Kidney epithelial cell (primary cell): ENCODE measurements around the gene PLA2G4F. TPM values are rescaled to one million over a fixed set of nuclear protein-coding genes. Genes with fewer than 3 reads are reported as not detected.

Source experiments
- DNase-seq: peaks from one replicate; pipeline ENCODE4 v3.0.0-alpha.2; 2010; ENCODE audit warnings: low read depth
- H3K27me3 ChIP-seq: 2 replicates; pipeline ENCODE4 v1.6.0; 2011; ENCODE audit warnings: low read length; ENCODE audit not compliant: control insufficient read depth, insufficient read depth
- H3K36me3 ChIP-seq: 2 replicates; pipeline ENCODE4 v1.5.1; 2011; ENCODE audit warnings: low read length; ENCODE audit not compliant: control insufficient read depth, insufficient read depth
- H3K4me3 ChIP-seq: 2 replicates; pipeline ENCODE4 v1.5.1; 2011; ENCODE audit warnings: low read depth, mild to moderate bottlenecking, control low read depth, low read length
- total RNA-seq: library from RNA; depleted of rRNA; stranded (reverse); fragments of >200 nt; gene quantifications from 2 replicates; pipeline ENCODE4 v1.2.3, GENCODE V29; 2015
- TF ChIP-seq, protein P1 (sequence below): IDR thresholded peaks from 2 replicates; pipeline ENCODE4 v1.5.1; 2011; ENCODE audit warnings: mild to moderate bottlenecking, moderate library complexity, low read length, control low read depth, inconsistent platforms; ENCODE audit not compliant: insufficient read depth, poor library complexity, severe bottlenecking

Gene PLA2G4F
- total RNA-seq, 1 donor from 2014 or later: 0.84 TPM

DNA sequence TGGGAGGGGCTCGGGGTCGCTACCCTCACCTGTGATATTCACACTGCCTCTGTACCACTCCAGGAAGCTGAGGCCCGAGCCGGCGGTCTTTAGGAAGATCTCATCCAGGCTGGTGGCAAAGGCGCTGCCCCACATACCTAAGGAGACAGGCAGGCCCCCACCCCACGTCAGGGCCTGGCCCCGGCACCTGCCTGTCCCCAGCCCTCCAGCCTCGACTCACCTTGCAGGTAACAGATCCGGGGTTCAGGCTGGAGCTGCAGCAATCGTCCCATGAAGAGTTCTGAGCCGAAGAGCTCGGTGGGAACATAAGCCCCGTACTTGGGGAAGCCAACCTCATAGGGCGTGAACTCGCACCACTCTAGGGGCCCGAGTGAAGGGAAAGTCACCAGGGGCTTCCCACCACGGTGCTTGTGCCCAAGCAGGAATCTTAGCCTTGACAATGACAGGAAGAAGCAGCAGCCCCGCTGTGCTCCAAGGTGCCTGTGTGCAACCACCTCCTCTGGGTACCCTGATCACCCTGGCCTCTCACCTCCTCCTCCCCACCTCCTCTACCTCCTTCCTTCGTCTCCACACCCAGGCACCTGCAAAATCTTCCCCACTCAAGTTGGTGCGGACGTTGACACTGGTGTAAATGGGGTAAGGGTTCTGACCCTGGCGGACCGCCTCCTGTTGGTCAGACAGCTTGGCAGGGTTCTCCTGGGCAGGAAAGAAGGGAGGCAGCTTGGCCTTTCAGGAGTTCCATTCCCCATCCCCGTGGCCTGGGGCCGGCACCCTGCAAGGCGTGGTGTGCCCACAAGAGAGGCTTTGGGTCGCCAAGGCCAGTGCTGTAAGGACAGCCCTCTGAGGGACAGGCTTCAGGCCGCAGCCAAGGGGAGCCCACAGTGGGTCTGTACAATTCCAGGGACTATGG, 10.6 kb downstream of the PLA2G4F start:
- Histone ChIP-seq H3K36me3 (no peaks in the 10 kb centered on the region), H3K27me3 (peaks cover 11% of the 10 kb centered on the region), H3K4me3 (no peak overlapping the region)
- TF ChIP-seq, protein P1, sequence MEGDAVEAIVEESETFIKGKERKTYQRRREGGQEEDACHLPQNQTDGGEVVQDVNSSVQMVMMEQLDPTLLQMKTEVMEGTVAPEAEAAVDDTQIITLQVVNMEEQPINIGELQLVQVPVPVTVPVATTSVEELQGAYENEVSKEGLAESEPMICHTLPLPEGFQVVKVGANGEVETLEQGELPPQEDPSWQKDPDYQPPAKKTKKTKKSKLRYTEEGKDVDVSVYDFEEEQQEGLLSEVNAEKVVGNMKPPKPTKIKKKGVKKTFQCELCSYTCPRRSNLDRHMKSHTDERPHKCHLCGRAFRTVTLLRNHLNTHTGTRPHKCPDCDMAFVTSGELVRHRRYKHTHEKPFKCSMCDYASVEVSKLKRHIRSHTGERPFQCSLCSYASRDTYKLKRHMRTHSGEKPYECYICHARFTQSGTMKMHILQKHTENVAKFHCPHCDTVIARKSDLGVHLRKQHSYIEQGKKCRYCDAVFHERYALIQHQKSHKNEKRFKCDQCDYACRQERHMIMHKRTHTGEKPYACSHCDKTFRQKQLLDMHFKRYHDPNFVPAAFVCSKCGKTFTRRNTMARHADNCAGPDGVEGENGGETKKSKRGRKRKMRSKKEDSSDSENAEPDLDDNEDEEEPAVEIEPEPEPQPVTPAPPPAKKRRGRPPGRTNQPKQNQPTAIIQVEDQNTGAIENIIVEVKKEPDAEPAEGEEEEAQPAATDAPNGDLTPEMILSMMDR: no peak
- DNase-seq: no peak

DNA sequence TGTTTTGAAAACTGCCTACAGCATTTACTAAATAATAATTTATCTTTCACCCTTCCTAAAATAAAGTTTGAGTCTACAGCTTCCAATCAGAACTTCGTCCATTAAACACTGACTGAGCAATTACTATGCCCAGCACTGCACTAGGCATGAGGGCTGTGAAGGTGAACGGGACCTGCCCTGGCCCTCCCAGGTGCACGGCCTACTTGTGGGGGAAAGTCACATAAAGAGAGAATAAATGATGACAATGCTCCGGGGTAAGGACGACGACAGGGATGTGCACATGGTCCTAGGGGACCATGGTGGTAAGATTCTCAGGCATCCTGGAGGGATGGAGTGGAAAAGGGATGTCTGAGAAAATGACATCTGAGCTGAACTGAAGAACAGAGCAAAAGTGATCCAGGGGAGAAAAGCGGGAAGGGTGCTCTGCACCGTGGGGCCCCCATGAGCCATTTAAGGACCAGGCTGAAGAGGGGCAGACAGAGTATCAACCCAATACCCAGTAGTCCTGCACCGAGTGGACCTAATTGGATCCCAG, 11.5 kb downstream of the PLA2G4F start:
- TF ChIP-seq, protein P1: no peak
- Histone ChIP-seq H3K36me3 (no peaks in the 10 kb centered on the region), H3K4me3 (no peak overlapping the region), H3K27me3 (peaks cover 12% of the 10 kb centered on the region)
- DNase-seq: no peak

DNA sequence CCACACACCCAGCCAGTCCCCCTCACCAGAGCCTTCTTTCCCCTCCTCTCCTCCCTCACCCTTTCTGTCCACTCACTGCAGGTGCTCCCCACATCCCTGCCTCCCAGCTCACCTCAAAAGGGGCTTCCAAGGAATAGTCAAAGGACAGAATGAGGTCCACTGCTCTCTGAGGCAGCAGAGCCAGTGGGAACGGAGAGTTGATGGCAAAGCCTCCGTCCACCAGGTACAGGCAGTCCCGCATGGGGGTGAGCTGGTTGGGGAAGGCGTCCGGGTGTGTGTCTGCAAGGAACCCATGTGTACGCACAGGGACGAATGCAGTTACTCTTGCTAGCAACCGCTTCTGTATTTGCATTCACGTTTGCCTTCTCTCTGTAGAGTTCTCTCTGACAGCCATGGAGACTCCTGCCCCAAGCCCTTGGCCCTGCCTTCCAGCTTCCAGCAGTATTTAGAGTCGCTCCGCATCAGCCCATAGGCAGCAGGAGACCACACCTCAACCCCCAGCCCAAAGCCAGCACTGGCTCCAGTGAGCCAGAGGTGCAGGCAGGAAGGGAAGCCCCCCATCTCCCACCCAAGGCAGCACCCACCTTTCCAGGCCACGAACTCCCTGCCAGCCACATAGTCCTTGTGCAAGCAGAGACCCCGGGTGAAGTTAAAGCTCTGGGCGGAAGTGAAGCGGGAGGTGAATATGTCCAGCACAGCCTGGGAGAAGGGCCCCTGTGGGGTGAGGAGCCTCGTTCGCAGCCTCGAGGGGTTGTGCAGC, 12.4 kb downstream of the PLA2G4F start:
- no peak overlapping the region for H3K4me3 ChIP-seq
- peaks cover 12% of the 10 kb centered on the region for H3K27me3 ChIP-seq
- DNase-seq: no peak
- no peaks in the 10 kb centered on the region for H3K36me3 ChIP-seq
- TF ChIP-seq, protein P1: no peak

GRCh38 chr15:42143356-42143755, 13.1 kb downstream of the PLA2G4F start:
- Histone ChIP-seq H3K4me3 (no peak overlapping the region), H3K27me3 (peaks cover 12% of the 10 kb centered on the region), H3K36me3 (no peaks in the 10 kb centered on the region)
- no peak for DNase-seq
- TF ChIP-seq, protein P1: no peak

GRCh38 chr15:42141795-42142667, 14.4 kb downstream of the PLA2G4F start:
- H3K4me3 ChIP-seq: no peak overlapping the region
- TF ChIP-seq, protein P1: no peak
- H3K36me3 ChIP-seq: no peaks in the 10 kb centered on the region
- DNase-seq: no peak
- peaks cover 12% of the 10 kb centered on the region for H3K27me3 ChIP-seq
